MM.1S (cell line): ENCODE measurements around the gene BTBD3.

Experiments used
- DNase-seq: peaks from one replicate; pipeline ENCODE4 v3.0.0-alpha.2; 2015
- H2AFZ ChIP-seq: fragments of 300-600 bp; sonication (generic); 2 replicates; pipeline ENCODE4 v1.6.0; 2016; ENCODE audit warnings: antibody characterized with exemption, low read length
- H3F3A ChIP-seq: fragments of 300-600 bp; sonication (generic); 2 replicates; pipeline ENCODE4 v1.6.1; 2016; ENCODE audit warnings: mild to moderate bottlenecking, antibody characterized with exemption, low read length, moderate library complexity, mixed read lengths; ENCODE audit not compliant: insufficient read depth
- H3K27ac ChIP-seq: fragments of 300-600 bp; sonication (generic); 2 replicates; pipeline ENCODE4 v1.5.1; 2016; ENCODE audit warnings: mild to moderate bottlenecking, low read length
- H3K27me3 ChIP-seq: fragments of 300-600 bp; sonication (generic); replicated peaks from 2 replicates; pipeline ENCODE4 v1.6.0; 2016; ENCODE audit warnings: low read length; ENCODE audit not compliant: insufficient read depth
- H3K36me3 ChIP-seq: fragments of 300-600 bp; sonication (generic); replicated peaks from 2 replicates; pipeline ENCODE4 v1.6.1; 2016; ENCODE audit warnings: mild to moderate bottlenecking, low read length, mixed read lengths; ENCODE audit not compliant: insufficient read depth
- H3K4me1 ChIP-seq: fragments of 300-600 bp; sonication (generic); 2 replicates; pipeline ENCODE4 v1.6.1; 2016; ENCODE audit warnings: low read length, mixed read lengths
- H3K4me2 ChIP-seq: fragments of 300-600 bp; sonication (generic); 2 replicates; pipeline ENCODE4 v1.6.0; 2016; ENCODE audit warnings: low read depth, low read length
- H3K4me3 ChIP-seq: fragments of 300-600 bp; sonication (generic); 2 replicates; pipeline ENCODE4 v1.5.1; 2016; ENCODE audit warnings: low read length, mixed read lengths
- H3K79me2 ChIP-seq: fragments of 300-600 bp; sonication (generic); 2 replicates; pipeline ENCODE4 v1.6.1; 2016; ENCODE audit warnings: mixed run types, low read length, mixed read lengths
- H3K9ac ChIP-seq: fragments of 300-600 bp; sonication (generic); 2 replicates; pipeline ENCODE4 v1.6.1; 2016; ENCODE audit warnings: low read length, mixed read lengths
- H3K9me2 ChIP-seq: fragments of 300-600 bp; sonication (generic); replicated peaks from 2 replicates; pipeline ENCODE4 v1.6.1; 2016; ENCODE audit warnings: mild to moderate bottlenecking, low read length, mixed read lengths; ENCODE audit not compliant: insufficient read depth
- H3K9me3 ChIP-seq: fragments of 300-600 bp; sonication (generic); replicated peaks from 2 replicates; pipeline ENCODE4 v1.6.1; 2016; ENCODE audit warnings: mild to moderate bottlenecking, low read length, mixed read lengths; ENCODE audit not compliant: insufficient read depth
- H4K20me1 ChIP-seq: fragments of 300-600 bp; sonication (generic); 2 replicates; pipeline ENCODE4 v1.6.1; 2016; ENCODE audit warnings: mild to moderate bottlenecking, low read length, moderate library complexity, mixed read lengths; ENCODE audit not compliant: insufficient read depth
- EZH2 ChIP-seq: fragments of 300-600 bp; sonication (generic); optimal IDR thresholded peaks from 2 replicates; pipeline ENCODE3; 2017; ENCODE audit warnings: low read depth, mild to moderate bottlenecking, antibody characterized with exemption, low read length, mixed read lengths
- EZH2phosphoT487 ChIP-seq: fragments of 300-600 bp; sonication (generic); IDR thresholded peaks from 2 replicates; pipeline ENCODE4 v1.6.1; 2018; ENCODE audit warnings: antibody characterized with exemption, low read length
- TF ChIP-seq, protein P1 (sequence below): fragments of 300-600 bp; sonication (generic); IDR thresholded peaks from 2 replicates; pipeline ENCODE4 v1.5.1; 2016; ENCODE audit warnings: antibody characterized with exemption, low read length, mixed read lengths

Gene BTBD3

DNA sequence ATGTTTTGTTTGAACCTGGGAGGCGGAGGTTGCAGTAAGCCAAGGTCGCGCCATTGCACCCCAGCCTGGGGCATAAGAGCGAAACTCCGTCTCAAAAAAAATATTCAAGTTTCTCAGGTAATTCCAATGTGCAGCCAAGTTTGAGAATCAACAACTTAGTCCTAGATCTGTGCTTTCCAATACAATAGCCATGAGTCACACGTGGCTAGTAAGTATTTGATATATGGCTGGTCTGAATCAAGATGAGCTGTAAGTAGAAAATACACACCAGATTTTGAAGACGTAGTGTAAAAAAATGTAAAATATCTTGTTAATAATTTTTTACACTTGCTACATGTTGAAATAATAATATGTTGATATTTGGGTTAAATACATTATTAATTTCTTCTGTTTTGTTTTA lies 35.0 kb upstream of the BTBD3 start:
- H4K20me1 ChIP-seq, result no peaks in the 10 kb centered on the region
- H3K27me3 ChIP-seq, result no peaks in the 10 kb centered on the region
- no peak overlapping the region for H3K9ac ChIP-seq
- H3K9me3 ChIP-seq, result no peaks in the 10 kb centered on the region
- no peaks in the 10 kb centered on the region for H3K9me2 ChIP-seq
- no peak overlapping the region for H2AFZ ChIP-seq
- H3K79me2 ChIP-seq, result no peaks in the 10 kb centered on the region
- no peaks in the 10 kb centered on the region for H3K36me3 ChIP-seq
- no peaks in the 10 kb centered on the region for H3K4me1 ChIP-seq
- TF ChIP-seq EZH2 (no peak), EZH2phosphoT487 (no peak)
- TF ChIP-seq, protein P1, sequence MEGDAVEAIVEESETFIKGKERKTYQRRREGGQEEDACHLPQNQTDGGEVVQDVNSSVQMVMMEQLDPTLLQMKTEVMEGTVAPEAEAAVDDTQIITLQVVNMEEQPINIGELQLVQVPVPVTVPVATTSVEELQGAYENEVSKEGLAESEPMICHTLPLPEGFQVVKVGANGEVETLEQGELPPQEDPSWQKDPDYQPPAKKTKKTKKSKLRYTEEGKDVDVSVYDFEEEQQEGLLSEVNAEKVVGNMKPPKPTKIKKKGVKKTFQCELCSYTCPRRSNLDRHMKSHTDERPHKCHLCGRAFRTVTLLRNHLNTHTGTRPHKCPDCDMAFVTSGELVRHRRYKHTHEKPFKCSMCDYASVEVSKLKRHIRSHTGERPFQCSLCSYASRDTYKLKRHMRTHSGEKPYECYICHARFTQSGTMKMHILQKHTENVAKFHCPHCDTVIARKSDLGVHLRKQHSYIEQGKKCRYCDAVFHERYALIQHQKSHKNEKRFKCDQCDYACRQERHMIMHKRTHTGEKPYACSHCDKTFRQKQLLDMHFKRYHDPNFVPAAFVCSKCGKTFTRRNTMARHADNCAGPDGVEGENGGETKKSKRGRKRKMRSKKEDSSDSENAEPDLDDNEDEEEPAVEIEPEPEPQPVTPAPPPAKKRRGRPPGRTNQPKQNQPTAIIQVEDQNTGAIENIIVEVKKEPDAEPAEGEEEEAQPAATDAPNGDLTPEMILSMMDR, result no peak
- no peak overlapping the region for H3K4me2 ChIP-seq
- H3K27ac ChIP-seq, result no peak overlapping the region
- H3F3A ChIP-seq, result no peaks in the 10 kb centered on the region
- no peak for DNase-seq
- H3K4me3 ChIP-seq, result no peak overlapping the region

DNA sequence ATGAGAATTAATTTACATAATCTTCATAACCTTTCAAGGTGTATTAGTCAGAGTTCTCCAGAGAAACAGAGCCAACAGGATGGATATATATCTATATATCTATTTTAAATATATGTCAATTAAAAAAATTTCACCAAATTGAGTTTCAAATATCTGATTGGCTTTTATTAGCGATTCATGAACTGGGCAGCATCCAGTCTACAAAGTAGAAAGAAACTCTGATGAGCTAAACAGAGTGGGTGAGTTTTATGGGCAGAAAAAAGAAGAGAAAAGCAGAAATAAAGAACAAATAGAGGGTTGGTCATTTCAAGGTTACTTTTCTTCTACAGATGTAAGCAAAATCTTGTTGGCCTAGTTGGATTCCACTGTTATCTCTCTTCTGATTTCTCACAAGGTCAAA lies 29.0 kb upstream of the BTBD3 start:
- no peak for TF ChIP-seq EZH2
- TF ChIP-seq EZH2phosphoT487, result no peak
- TF ChIP-seq, protein P1, result no peak
- H3K27me3 ChIP-seq, result no peaks in the 10 kb centered on the region
- H3K79me2 ChIP-seq, result peaks cover 12% of the 10 kb centered on the region
- no peaks in the 10 kb centered on the region for H3K9me3 ChIP-seq
- H3K27ac ChIP-seq, result no peak overlapping the region
- H4K20me1 ChIP-seq, result no peaks in the 10 kb centered on the region
- H3F3A ChIP-seq, result 0 out of 2 replicates have a peak, but pooled peaks cover 9% of the 10 kb centered on the region
- H3K9ac ChIP-seq, result no peak overlapping the region
- no peaks in the 10 kb centered on the region; the same call in 1 of the 2 replicates for H3K4me1 ChIP-seq
- no peak overlapping the region for H3K4me2 ChIP-seq
- H2AFZ ChIP-seq, result no peak overlapping the region
- no peak overlapping the region for H3K4me3 ChIP-seq
- H3K9me2 ChIP-seq, result no peaks in the 10 kb centered on the region
- H3K36me3 ChIP-seq, result no peaks in the 10 kb centered on the region
- no peak for DNase-seq

DNA sequence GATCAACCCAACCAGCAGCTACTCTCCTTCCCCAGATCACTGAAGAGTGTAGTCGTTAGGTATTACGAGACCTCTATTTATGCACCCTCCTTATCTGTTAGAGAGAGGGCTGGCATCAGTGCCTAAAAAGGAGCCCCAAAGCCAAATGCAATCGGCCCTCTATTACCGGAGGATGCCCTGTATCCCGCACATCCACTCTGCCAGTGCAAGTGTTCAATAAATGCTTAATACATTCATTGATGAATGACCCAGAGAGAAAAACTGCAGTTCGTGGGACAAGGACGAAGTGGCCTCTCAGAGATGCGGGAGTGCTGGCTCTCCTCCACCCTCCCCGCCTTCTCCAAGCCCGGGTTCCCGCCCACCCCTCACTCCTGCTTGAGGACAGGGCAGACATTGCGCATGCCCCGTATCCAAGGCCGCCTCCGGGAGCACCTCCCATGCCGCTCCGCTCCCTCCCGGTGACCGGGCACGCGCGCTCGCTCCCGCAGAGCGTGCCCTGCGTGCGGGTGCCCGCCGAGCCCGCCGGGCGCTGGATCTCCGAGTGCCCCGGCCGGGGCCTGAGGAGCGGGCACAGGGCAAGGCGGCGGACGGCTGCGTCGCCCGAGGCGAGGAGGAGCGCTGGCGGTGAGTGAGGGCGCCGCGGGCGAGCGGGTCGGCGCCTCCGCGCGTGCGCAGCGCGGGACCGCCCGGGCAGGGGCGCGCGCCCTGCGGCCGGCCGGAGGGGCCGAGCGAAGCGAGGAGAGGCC lies 27.2 kb upstream of the BTBD3 start:
- TF ChIP-seq EZH2phosphoT487, result no peak
- TF ChIP-seq EZH2, result no peak
- TF ChIP-seq, protein P1, result no peak
- no peaks in the 10 kb centered on the region for H3K9me3 ChIP-seq
- no peaks in the 10 kb centered on the region for H3K27me3 ChIP-seq
- H3K4me3 ChIP-seq, result peak overlapping the region; percentile 61
- H2AFZ ChIP-seq, result peak overlapping the region; percentile 78
- peaks cover 28% of the 10 kb centered on the region for H3K79me2 ChIP-seq
- DNase-seq, result peak; percentile 81
- H3K27ac ChIP-seq, result peak overlapping the region; percentile 62; the same call in 1 of the 2 replicates
- no peaks in the 10 kb centered on the region; the same call in 1 of the 2 replicates for H3K4me1 ChIP-seq
- H3K36me3 ChIP-seq, result no peaks in the 10 kb centered on the region
- peak overlapping the region; percentile 68; the same call in 1 of the 2 replicates for H3K9ac ChIP-seq
- H4K20me1 ChIP-seq, result no peaks in the 10 kb centered on the region
- H3F3A ChIP-seq, result 0 out of 2 replicates have a peak, but pooled peaks cover 9% of the 10 kb centered on the region
- peak overlapping the region; percentile 67 for H3K4me2 ChIP-seq
- no peaks in the 10 kb centered on the region for H3K9me2 ChIP-seq
